Erythroblast (primary cell): ENCODE data around the gene RPL7A.

Experiments
- GATA1 ChIP-seq: IDR thresholded peaks from 2 replicates; pipeline ENCODE4 v1.6.1; 2011; ENCODE audit warnings: low read depth, mild to moderate bottlenecking, control low read depth, low read length, moderate library complexity
- POLR2A ChIP-seq: IDR thresholded peaks from 2 replicates; pipeline ENCODE4 v1.6.1; 2011; ENCODE audit warnings: mild to moderate bottlenecking, low read length

GRCh38 chr9:133341369-133342068, 6.5 kb upstream of the RPL7A start:
- TF ChIP-seq GATA1 (no peak), POLR2A (no peak)
